IMR-90 (cell line): ENCODE data around the gene TEX264.

Source experiments
- BHLHE40 ChIP-seq: fragments of 150-350 bp; IDR thresholded peaks from 2 replicates; pipeline ENCODE4 v1.6.1; 2016; ENCODE audit warnings: mild to moderate bottlenecking, low read depth, low read length
- CEBPB ChIP-seq: IDR thresholded peaks from 2 replicates; pipeline ENCODE4 v1.6.1; 2012; ENCODE audit warnings: low read depth, low read length, improper control_type of control experiment
- CTCF ChIP-seq: conservative IDR thresholded peaks from 2 replicates; pipeline ENCODE4 v1.5.1; 2012; ENCODE audit warnings: mild to moderate bottlenecking, low read depth, low read length, improper control_type of control experiment
- FOS ChIP-seq: fragments of 150-350 bp; IDR thresholded peaks from 2 replicates; pipeline ENCODE4 v1.6.1; 2016; ENCODE audit warnings: low read depth, low read length
- MAFK ChIP-seq: IDR thresholded peaks from 2 replicates; pipeline ENCODE4 v1.6.1; 2012; ENCODE audit warnings: low read depth, low read length, improper control_type of control experiment
- MAZ ChIP-seq: IDR thresholded peaks from 2 replicates; pipeline ENCODE4 v1.6.1; 2012; ENCODE audit warnings: low read depth, mild to moderate bottlenecking, low read length, improper control_type of control experiment, moderate library complexity, borderline replicate concordance
- MXI1 ChIP-seq: IDR thresholded peaks from 2 replicates; pipeline ENCODE4 v1.6.1; 2012; ENCODE audit warnings: low read depth, mild to moderate bottlenecking, low read length, moderate library complexity, borderline replicate concordance
- NFE2L2 ChIP-seq: fragments of 150-350 bp; IDR thresholded peaks from 2 replicates; pipeline ENCODE4 v1.6.1; 2016; ENCODE audit warnings: low read depth, mild to moderate bottlenecking, low read length
- POLR2A ChIP-seq: IDR thresholded peaks from 2 replicates; pipeline ENCODE4 v1.6.1; 2012; ENCODE audit warnings: mild to moderate bottlenecking, low read depth, low read length
- RAD21 ChIP-seq: IDR thresholded peaks from 2 replicates; pipeline ENCODE4 v1.6.1; 2012; ENCODE audit warnings: low read length, improper control_type of control experiment
- RFX5 ChIP-seq: IDR thresholded peaks from 2 replicates; pipeline ENCODE4 v1.8.0; 2012; ENCODE audit warnings: low read depth, mild to moderate bottlenecking, low read length, moderate library complexity
- SMC3 ChIP-seq: fragments of 150-350 bp; IDR thresholded peaks from 2 replicates; pipeline ENCODE4 v1.6.1; 2016; ENCODE audit warnings: low read depth, mild to moderate bottlenecking, antibody characterized with exemption, low read length, moderate library complexity
- USF2 ChIP-seq: fragments of 150-350 bp; IDR thresholded peaks from 2 replicates; pipeline ENCODE4 v1.6.1; 2017; ENCODE audit warnings: mild to moderate bottlenecking, antibody characterized with exemption, low read length, low read depth

GRCh38 chr3:51692980-51693395, 21.9 kb downstream of the TEX264 start:
- TF ChIP-seq POLR2A = no peak
- TF ChIP-seq CTCF = no peak
- no peak for TF ChIP-seq RFX5
- TF ChIP-seq FOS = no peak
- no peak for TF ChIP-seq MAZ
- no peak for TF ChIP-seq RAD21
- no peak for TF ChIP-seq BHLHE40
- no peak for TF ChIP-seq USF2
- no peak for TF ChIP-seq SMC3
- TF ChIP-seq CEBPB = no peak
- TF ChIP-seq NFE2L2 = no peak
- TF ChIP-seq MXI1 = no peak
- TF ChIP-seq MAFK = no peak
